GM12878 (cell line): ENCODE measurements around the gene KRT81. TPM values are rescaled to one million over a fixed set of nuclear protein-coding genes. Genes with fewer than 3 reads are reported as not detected.

Experiments
- ATAC-seq: fragments of 200-7000 bp; cut with Tn5 transposase; 3 replicates; pipeline ENCODE4 v1.9.1; 2020; ENCODE audit warnings: mild to moderate bottlenecking, moderate library complexity
- BruUV-seq: library from RNA; stranded (reverse); fragments of 400-500 nt; replicated peaks from 2 replicates; lab custom pipeline; 2021; lab: Mats Ljungman, UMichigan
- CTCF ChIA-PET: fragments of 300-600 bp; sonication (Branson Sonifier 250); formaldehyde crosslinking; extraction: SDS; loops from one replicate; lab custom pipeline; 2021; ENCODE audit warnings: inconsistent platforms; lab: Yijun Ruan, JAX
- POLR2A ChIA-PET: fragments of 350-600 bp; formaldehyde crosslinking; extraction: SDS; loops from one replicate; lab custom pipeline; 2021; ENCODE audit warnings: inconsistent platforms; lab: Charles Lee
- RAD21 ChIA-PET: fragments of 300-600 bp; sonication (Branson Sonifier 250); formaldehyde crosslinking; loops from one replicate; lab custom pipeline; 2023; ENCODE audit warnings: antibody characterized with exemption; ENCODE audit not compliant: unreplicated experiment; lab: Charles Lee
- SMC1A ChIA-PET: fragments of 300-600 bp; sonication (Branson Sonifier 250); formaldehyde crosslinking; loops from one replicate; lab custom pipeline; 2023; ENCODE audit not compliant: unreplicated experiment, uncharacterized antibody; lab: Charles Lee
- DNase-seq: peaks from one replicate; pipeline ENCODE4 v3.0.0-alpha.2; 2011; ENCODE audit warnings: low read depth, low spot score
- FAIRE-seq: peaks from 3 replicates; lab custom pipeline; 2011; peaks lifted over from hg19 to GRCh38; lab: Jason Lieb, UNC
- H2AFZ ChIP-seq: 2 replicates; pipeline ENCODE4 v1.6.0; 2011; ENCODE audit warnings: low read depth, low read length, control low read depth; ENCODE audit not compliant: control insufficient read depth
- H3K27ac ChIP-seq: 2 replicates; pipeline ENCODE4 v1.5.1; 2011; ENCODE audit warnings: control low read depth; ENCODE audit not compliant: control insufficient read depth, insufficient read depth
- H3K27me3 ChIP-seq, 2 experiments: replicated peaks in 1 of 2; 2 replicates each; pipeline versions ENCODE4 v1.6.0 to v1.6.1; 2011; ENCODE audit warnings: low read length in 1 of 2; ENCODE audit not compliant: control insufficient read depth in 2 of 2, insufficient read depth in 2 of 2
- H3K36me3 ChIP-seq, 2 experiments: 2 replicates each; pipeline ENCODE4 v1.5.1; 2011; ENCODE audit warnings: low read length in 1 of 2; ENCODE audit not compliant: control insufficient read depth in 2 of 2, insufficient read depth in 2 of 2
- H3K4me1 ChIP-seq: 2 replicates; pipeline ENCODE4 v1.6.1; 2011; ENCODE audit warnings: mild to moderate bottlenecking, low read length, moderate library complexity, mixed read lengths; ENCODE audit not compliant: control insufficient read depth, insufficient read depth
- H3K4me2 ChIP-seq: 2 replicates; pipeline ENCODE4 v1.6.0; 2011; ENCODE audit warnings: control low read depth; ENCODE audit not compliant: control insufficient read depth, insufficient read depth
- H3K4me3 ChIP-seq: fragments of 200-600 bp; sonication (generic); 2 replicates; pipeline ENCODE4 v1.5.1; 2016
- H3K79me2 ChIP-seq: 2 replicates; pipeline ENCODE4 v1.6.0; 2011; ENCODE audit warnings: low read length; ENCODE audit not compliant: control insufficient read depth, insufficient read depth
- H3K9ac ChIP-seq: 2 replicates; pipeline ENCODE4 v1.8.0; 2011; ENCODE audit warnings: low read length, control low read depth, mixed read lengths; ENCODE audit not compliant: control insufficient read depth, insufficient read depth
- H3K9me3 ChIP-seq: replicated peaks from 3 replicates; pipeline ENCODE4 v1.5.1; 2011; ENCODE audit warnings: mild to moderate bottlenecking, low read length; ENCODE audit not compliant: control insufficient read depth, insufficient read depth
- H4K20me1 ChIP-seq: 2 replicates; pipeline ENCODE4 v1.6.0; 2011; ENCODE audit not compliant: control insufficient read depth, insufficient read depth
- WGBS: methylation state at CpG from one replicate; pipeline ENCODE4 v1.1.6; 2016; ENCODE audit warnings: low lambda C conversion rate; ENCODE audit not compliant: insufficient replicate concordance, insufficient coverage; ENCODE audit errors: missing lambda C conversion rate; 5-methylcytosine and 5-hydroxymethylcytosine counted together
- in situ Hi-C: fragments of 300-500 bp; cut with MboI; formaldehyde crosslinking; loops from 9 replicates; pipeline ENCODE4 v1.14.3; 2018; ENCODE audit warnings: mixed read lengths
- intact Hi-C: fragments of 100-400 bp; cut with micrococcal nuclease; formaldehyde crosslinking; loops from one replicate; pipeline ENCODE4 v1.14.2; 2022; ENCODE audit not compliant: unreplicated experiment
- polyA plus RNA-seq, 11 experiments: library from polyadenylated mRNA; depleted of rRNA in 4 of 11; unstranded in 6 of 11; stranded (reverse) in 5 of 11; fragments of >200 nt; fragmentation: Nextera tagmentation in 4 of 11; fragmentation: Illumina TruSeq in 1 of 11; extraction: Ambion mirVana in 4 of 11; extraction: Trizol in 1 of 11; gene quantifications; 1 replicate in 1 of 11; 2 replicates in 10 of 11; pipeline versions ENCODE4 v1.2.1 to v1.2.3, GENCODE V29; 2011 to 2016; ENCODE audit warnings: inconsistent platforms in 2 of 11, missing spikeins in 2 of 11, low read depth in 1 of 11
- total RNA-seq, 4 experiments: library from RNA; depleted of rRNA in 3 of 4; stranded (reverse); fragments of >200 nt in 3 of 4; fragmentation: Illumina TruSeq in 1 of 4; extraction: Trizol in 1 of 4; gene quantifications; 2 replicates each; pipeline versions ENCODE4 v1.2.1 to v1.2.3, GENCODE V29; 2013 to 2021
- TF ChIP-seq, protein P1 (sequence below): fragments of 450-650 bp; IDR thresholded peaks from 2 replicates; pipeline ENCODE4 v1.6.1; 2017; ENCODE audit warnings: antibody characterized with exemption, mild to moderate bottlenecking, moderate library complexity

KRT81 gene
- total and polyA plus RNA-seq, 10 of the 15 experiments (the other 5 are each of a cell fraction or from before 2014, with no cell fraction given): 0.05 to 0.15 TPM; not detected in 8

GRCh38 chr12:52284562-52285171 lies 6.7 kb downstream of the KRT81 start:
- POLR2A ChIA-PET: no interaction called here
- Histone ChIP-seq H3K79me2 (no peaks in the 10 kb centered on the region), H3K27ac (no peak overlapping the region), H4K20me1 (no peaks in the 10 kb centered on the region), H3K9ac (no peak overlapping the region), H3K9me3 (no peaks in the 10 kb centered on the region), H2AFZ (no peak overlapping the region), H3K4me2 (no peak overlapping the region), H3K4me3 (no peak overlapping the region), H3K27me3 (no peaks in the 10 kb centered on the region), H3K36me3 (no peaks in the 10 kb centered on the region), H3K4me1 (peaks cover 6% of the 10 kb centered on the region)
- no peak for FAIRE-seq
- no peak for DNase-seq
- intact Hi-C loops: no loop called here
- WGBS: 33% methylated on average over 4 of the region's 4 CpGs
- CTCF ChIA-PET: interaction anchor here (1.1 to 2.0 kb wide), 6 partner anchors 27 to 77 kb away, joined by 3 to 8 read pairs (median 4); no protein-coding TSS in a partner anchor
- no TSS peak for BruUV-seq
- RAD21 ChIA-PET: no interaction called here
- ATAC-seq: no peak
- SMC1A ChIA-PET: interaction anchor here (1.1 to 1.6 kb wide), 2 partner anchors 9 kb away, joined by 3 to 5 read pairs; no protein-coding TSS in a partner anchor
- in situ Hi-C loops: no loop called here
- TF ChIP-seq, protein P1, sequence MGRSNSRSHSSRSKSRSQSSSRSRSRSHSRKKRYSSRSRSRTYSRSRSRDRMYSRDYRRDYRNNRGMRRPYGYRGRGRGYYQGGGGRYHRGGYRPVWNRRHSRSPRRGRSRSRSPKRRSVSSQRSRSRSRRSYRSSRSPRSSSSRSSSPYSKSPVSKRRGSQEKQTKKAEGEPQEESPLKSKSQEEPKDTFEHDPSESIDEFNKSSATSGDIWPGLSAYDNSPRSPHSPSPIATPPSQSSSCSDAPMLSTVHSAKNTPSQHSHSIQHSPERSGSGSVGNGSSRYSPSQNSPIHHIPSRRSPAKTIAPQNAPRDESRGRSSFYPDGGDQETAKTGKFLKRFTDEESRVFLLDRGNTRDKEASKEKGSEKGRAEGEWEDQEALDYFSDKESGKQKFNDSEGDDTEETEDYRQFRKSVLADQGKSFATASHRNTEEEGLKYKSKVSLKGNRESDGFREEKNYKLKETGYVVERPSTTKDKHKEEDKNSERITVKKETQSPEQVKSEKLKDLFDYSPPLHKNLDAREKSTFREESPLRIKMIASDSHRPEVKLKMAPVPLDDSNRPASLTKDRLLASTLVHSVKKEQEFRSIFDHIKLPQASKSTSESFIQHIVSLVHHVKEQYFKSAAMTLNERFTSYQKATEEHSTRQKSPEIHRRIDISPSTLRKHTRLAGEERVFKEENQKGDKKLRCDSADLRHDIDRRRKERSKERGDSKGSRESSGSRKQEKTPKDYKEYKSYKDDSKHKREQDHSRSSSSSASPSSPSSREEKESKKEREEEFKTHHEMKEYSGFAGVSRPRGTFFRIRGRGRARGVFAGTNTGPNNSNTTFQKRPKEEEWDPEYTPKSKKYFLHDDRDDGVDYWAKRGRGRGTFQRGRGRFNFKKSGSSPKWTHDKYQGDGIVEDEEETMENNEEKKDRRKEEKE: no peak
